ENCODE measurements around the gene BMP10.

Gene BMP10

GRCh38 chr2:68822207-68822872 lies 48.9 kb downstream of the BMP10 start:
- DNase-seq (ENCODE audit: low spot score) (no peak), FAIRE-seq (no peak)

- no peak for DNase-seq (ENCODE audit: low spot score)
- no peak for FAIRE-seq
Observed at GRCh38 chr2:68819556-68819955, 51.6 kb downstream of the BMP10 start.

GRCh38 chr2:68817306-68817705 lies 53.9 kb downstream of the BMP10 start:
- DNase-seq (ENCODE audit: low spot score) (no peak), FAIRE-seq (no peak)
